Tibial nerve (tissue), 4 donors: ENCODE measurements around the gene CYLD. TPM values are rescaled to one million over a fixed set of nuclear protein-coding genes. Genes with fewer than 3 reads are reported as not detected.

ENCODE experiments used
- DNase-seq, 2 donors: peaks; one replicate each; pipeline ENCODE4 v3.0.0-alpha.2; 2019; ENCODE audit warnings: low spot score in 2 of 2
- H3K27ac ChIP-seq, 4 donors: fragments of 200-600 bp; sonication (generic) in 3 of 4; one replicate each; pipeline ENCODE4 v1.5.1; 2017 to 2019; ENCODE audit warnings: mild to moderate bottlenecking in 1 of 4
- H3K27me3 ChIP-seq, 2 donors: fragments of 200-600 bp; sonication (generic) in 1 of 2; one replicate each; pipeline versions ENCODE4 v1.5.1 to v1.6.0; 2017 to 2019
- H3K36me3 ChIP-seq, 3 donors: fragments of 200-600 bp; sonication (generic); one replicate each; pipeline ENCODE4 v1.5.1; 2018 to 2019
- H3K4me1 ChIP-seq, 4 donors: fragments of 200-600 bp; sonication (generic) in 3 of 4; one replicate each; pipeline ENCODE4 v1.5.1; 2017 to 2019
- H3K4me3 ChIP-seq, 4 donors: fragments of 200-600 bp; sonication (generic) in 3 of 4; one replicate each; pipeline ENCODE4 v1.5.1; 2017 to 2019; ENCODE audit warnings: mild to moderate bottlenecking in 1 of 4, moderate library complexity in 1 of 4
- H3K9me3 ChIP-seq, 4 donors: fragments of 200-600 bp; sonication (generic) in 3 of 4; one replicate each; pipeline ENCODE4 v1.5.1; 2017 to 2019
- EP300 ChIP-seq, 2 donors: sonication (generic); formaldehyde crosslinking; IDR thresholded peaks; one replicate each; pipeline ENCODE4 v1.6.1; 2017; ENCODE audit warnings: antibody characterized with exemption in 2 of 2, mild to moderate bottlenecking in 1 of 2
- POLR2A ChIP-seq, 2 donors: fragments of 450-650 bp; IDR thresholded peaks; one replicate each; pipeline ENCODE4 v1.6.1; 2017; ENCODE audit warnings: antibody characterized with exemption in 2 of 2, mild to moderate bottlenecking in 2 of 2, moderate library complexity in 2 of 2
- WGBS, 2 donors: methylation state at CpG; one replicate each; pipeline ENCODE4 v1.1.5; 2018; 5-methylcytosine and 5-hydroxymethylcytosine counted together
- total RNA-seq, 4 donors: library from RNA; depleted of rRNA; stranded (reverse); fragments of >200 nt; gene quantifications; one replicate each; pipeline ENCODE4 v1.1.0, GENCODE V29; 2016
- TF ChIP-seq, protein P1 (sequence below), 5 experiments: fragments of 200-600 bp in 3 of 5; fragments of 450-650 bp in 2 of 5; sonication (generic) in 3 of 5; IDR thresholded peaks; one replicate each; pipeline ENCODE4 v1.5.1; 2016 to 2019; ENCODE audit warnings: antibody characterized with exemption in 5 of 5, mild to moderate bottlenecking in 3 of 5, moderate library complexity in 2 of 5

CYLD gene
- total RNA-seq, 4 donors from 2014 or later: 23.7 to 52.7 (median 38.3) TPM

DNA sequence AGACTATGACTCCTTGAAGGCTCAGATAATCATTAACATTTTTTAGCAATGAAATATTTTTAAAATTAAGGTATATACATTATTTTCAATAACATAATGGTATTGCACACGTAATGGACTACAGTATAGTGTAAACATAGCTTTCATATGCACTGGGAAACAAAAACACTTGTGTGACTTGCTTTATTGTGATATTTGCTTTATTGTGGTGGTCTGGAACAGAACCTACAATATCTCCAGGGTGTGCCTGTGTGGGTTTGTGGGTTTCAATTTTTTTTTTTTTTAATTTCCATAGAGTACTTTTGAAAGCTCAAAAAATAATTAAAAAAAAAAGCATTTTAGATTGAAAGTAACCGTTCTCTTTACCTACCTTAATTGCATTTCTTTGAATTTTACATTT lies 25.3 kb downstream of the CYLD start:
- no peak overlapping the region for H3K4me3 ChIP-seq
- TF ChIP-seq, protein P1, sequence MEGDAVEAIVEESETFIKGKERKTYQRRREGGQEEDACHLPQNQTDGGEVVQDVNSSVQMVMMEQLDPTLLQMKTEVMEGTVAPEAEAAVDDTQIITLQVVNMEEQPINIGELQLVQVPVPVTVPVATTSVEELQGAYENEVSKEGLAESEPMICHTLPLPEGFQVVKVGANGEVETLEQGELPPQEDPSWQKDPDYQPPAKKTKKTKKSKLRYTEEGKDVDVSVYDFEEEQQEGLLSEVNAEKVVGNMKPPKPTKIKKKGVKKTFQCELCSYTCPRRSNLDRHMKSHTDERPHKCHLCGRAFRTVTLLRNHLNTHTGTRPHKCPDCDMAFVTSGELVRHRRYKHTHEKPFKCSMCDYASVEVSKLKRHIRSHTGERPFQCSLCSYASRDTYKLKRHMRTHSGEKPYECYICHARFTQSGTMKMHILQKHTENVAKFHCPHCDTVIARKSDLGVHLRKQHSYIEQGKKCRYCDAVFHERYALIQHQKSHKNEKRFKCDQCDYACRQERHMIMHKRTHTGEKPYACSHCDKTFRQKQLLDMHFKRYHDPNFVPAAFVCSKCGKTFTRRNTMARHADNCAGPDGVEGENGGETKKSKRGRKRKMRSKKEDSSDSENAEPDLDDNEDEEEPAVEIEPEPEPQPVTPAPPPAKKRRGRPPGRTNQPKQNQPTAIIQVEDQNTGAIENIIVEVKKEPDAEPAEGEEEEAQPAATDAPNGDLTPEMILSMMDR (IDR thresholded peaks at IDR 0.05): no peak
- TF ChIP-seq POLR2A (IDR thresholded peaks at IDR 0.05) (no peak), EP300 (IDR thresholded peaks at IDR 0.05) (no peak)
- no peaks in the 10 kb centered on the region for H3K27me3 ChIP-seq
- DNase-seq: no peak
- WGBS, 2 donors: 89 to 92% methylated on average over 2 of the region's 2 CpGs
- peaks cover 0 to 54% (median 0%) of the 10 kb centered on the region in 3 donors for H3K36me3 ChIP-seq
- H3K9me3 ChIP-seq: peaks cover 0 to 10% (median 4%) of the 10 kb centered on the region in 4 donors
- peaks cover 0 to 9% (median 0%) of the 10 kb centered on the region in 4 donors for H3K4me1 ChIP-seq
- H3K27ac ChIP-seq: no peak overlapping the region

DNA sequence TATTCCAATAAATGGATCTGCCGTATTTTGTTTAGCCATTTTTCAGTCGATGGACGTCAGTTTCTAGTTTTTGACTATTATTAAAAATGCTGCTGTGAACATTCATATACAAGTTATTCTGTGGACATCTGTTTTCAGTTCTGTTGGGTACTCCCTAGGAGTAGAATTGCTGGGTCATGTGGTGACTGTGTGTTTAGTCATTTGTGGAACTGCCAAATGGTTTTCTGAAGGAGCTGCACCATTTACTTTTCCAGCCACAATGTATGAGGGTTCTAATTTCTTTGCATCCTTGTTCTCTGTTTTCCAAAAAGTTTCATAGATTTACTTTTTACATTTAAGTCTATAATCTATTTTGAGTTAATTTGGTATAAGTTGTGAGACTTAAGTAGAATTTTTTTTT lies 29.5 kb downstream of the CYLD start:
- H3K4me1 ChIP-seq: no peaks in the 10 kb centered on the region
- H3K4me3 ChIP-seq: no peak overlapping the region
- H3K27me3 ChIP-seq: no peaks in the 10 kb centered on the region
- peaks cover 0 to 34% (median 0%) of the 10 kb centered on the region in 3 donors for H3K36me3 ChIP-seq
- WGBS, 2 donors: 95 to 96% methylated on average over 3 of the region's 3 CpGs
- H3K27ac ChIP-seq: no peak overlapping the region
- TF ChIP-seq, protein P1 (IDR thresholded peaks at IDR 0.05): no peak
- TF ChIP-seq POLR2A (IDR thresholded peaks at IDR 0.05): no peak
- no peak for TF ChIP-seq EP300 (IDR thresholded peaks at IDR 0.05)
- peaks cover 0 to 4% (median under 1%) of the 10 kb centered on the region in 4 donors for H3K9me3 ChIP-seq
- DNase-seq: no peak

DNA sequence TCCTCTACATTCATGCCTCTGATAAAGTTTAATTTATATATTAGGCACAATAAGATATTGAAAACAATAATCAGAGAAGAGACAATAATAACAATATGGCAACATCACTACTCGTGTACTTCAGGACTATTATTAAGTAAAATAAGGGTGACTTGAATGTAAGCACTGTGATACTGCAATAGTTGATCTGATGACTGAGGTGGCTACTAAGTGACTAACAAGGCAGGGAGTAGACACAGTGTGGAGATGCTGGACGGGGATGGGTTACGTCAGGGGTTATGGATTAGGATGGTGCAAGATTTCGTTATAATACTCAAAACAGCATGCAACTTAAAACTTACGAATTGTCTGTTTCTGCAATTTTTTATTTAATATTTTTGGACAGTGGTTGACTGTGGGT lies 32.5 kb downstream of the CYLD start:
- WGBS, 2 donors: 92 to 96% methylated on average over 5 of the region's 5 CpGs
- Histone ChIP-seq H3K9me3 (no peaks in the 10 kb centered on the region), H3K27me3 (no peaks in the 10 kb centered on the region), H3K27ac (no peak overlapping the region), H3K36me3 (peaks cover 0 to 29% (median 0%) of the 10 kb centered on the region in 3 donors), H3K4me3 (no peak overlapping the region), H3K4me1 (no peaks in the 10 kb centered on the region)
- TF ChIP-seq POLR2A (IDR thresholded peaks at IDR 0.05) (no peak), EP300 (IDR thresholded peaks at IDR 0.05) (no peak)
- TF ChIP-seq, protein P1 (IDR thresholded peaks at IDR 0.05): no peak
- DNase-seq: no peak

DNA sequence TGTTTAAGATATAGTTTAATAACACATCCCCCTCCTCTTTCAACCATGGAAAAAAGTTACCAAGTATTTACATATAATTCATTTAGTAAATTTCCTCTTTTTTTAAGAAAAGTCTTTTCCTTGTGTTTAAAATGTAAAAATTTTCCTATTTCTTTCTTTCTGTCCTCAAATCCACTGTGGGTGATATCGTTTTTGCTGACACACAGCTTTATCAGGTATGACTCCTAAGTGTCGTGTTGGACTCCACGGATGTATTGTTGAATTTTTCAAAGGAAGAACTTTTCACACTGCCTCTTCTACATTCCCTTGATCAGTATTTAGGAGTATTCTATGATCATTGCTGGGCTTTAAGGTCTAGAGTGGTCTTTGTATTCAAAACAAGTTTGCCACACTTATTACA lies 33.1 kb downstream of the CYLD start:
- Histone ChIP-seq H3K4me1 (no peaks in the 10 kb centered on the region), H3K27ac (no peak overlapping the region), H3K27me3 (no peaks in the 10 kb centered on the region), H3K36me3 (peaks cover 0 to 30% (median 5%) of the 10 kb centered on the region in 3 donors), H3K4me3 (no peak overlapping the region), H3K9me3 (no peaks in the 10 kb centered on the region)
- WGBS, 2 donors: 93% methylated on average over 3 of the region's 3 CpGs
- no peak for DNase-seq
- TF ChIP-seq, protein P1 (IDR thresholded peaks at IDR 0.05): no peak

DNA sequence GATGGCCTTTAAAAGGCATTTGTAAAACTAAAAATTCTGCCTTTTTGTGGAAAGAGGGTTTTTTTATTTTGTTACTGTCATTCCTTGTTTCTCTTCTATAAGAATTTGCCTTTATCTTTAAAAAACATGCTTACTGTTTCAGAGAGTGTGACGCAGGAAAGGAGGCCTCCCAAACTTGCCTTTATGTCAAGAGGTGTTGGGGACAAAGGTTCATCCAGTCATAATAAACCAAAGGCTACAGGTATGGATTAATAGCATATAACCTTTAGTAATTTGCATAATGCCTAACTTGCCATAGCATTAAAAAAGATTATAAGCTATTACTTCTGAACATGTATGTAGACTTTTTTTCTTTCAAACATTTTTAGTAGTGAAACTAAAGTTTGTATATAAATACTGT lies 34.2 kb downstream of the CYLD start:
- WGBS, 2 donors: 91 to 93% methylated on average over 1 of the region's 1 CpG
- Histone ChIP-seq H3K4me1 (no peaks in the 10 kb centered on the region), H3K27me3 (no peaks in the 10 kb centered on the region), H3K27ac (no peak overlapping the region), H3K4me3 (no peak overlapping the region), H3K9me3 (no peaks in the 10 kb centered on the region), H3K36me3 (peaks cover 0 to 31% (median 6%) of the 10 kb centered on the region in 3 donors)
- no peak for DNase-seq
- no peak for TF ChIP-seq EP300 (IDR thresholded peaks at IDR 0.05)
- TF ChIP-seq POLR2A (IDR thresholded peaks at IDR 0.05): no peak
- TF ChIP-seq, protein P1 (IDR thresholded peaks at IDR 0.05): no peak
